ENCODE results near the gene GTF3C2.

GTF3C2 gene

GRCh38 chr2:27356382-27357181 is at the start of gene GTF3C2 (continued):
- TF ChIP-seq ZNF266 (tag by site-specific recombination; IDR thresholded peaks at IDR 0.05; ENCODE audit: low read depth) (no peak), ZNF549 (tag by site-specific recombination; IDR thresholded peaks at IDR 0.05) (no peak), ZNF174 (tag by site-specific recombination; IDR thresholded peaks at IDR 0.05) (no peak), ZNF114 (tag by site-specific recombination; IDR thresholded peaks at IDR 0.05) (no peak), ZNF324 (tag by site-specific recombination; IDR thresholded peaks at IDR 0.05) (0 out of 2 replicates have a peak, but pooled peaks have one; percentile 26), ZNF792 (tag by site-specific recombination; IDR thresholded peaks at IDR 0.05) (no peak), SETDB1 (IDR thresholded peaks at IDR 0.05; ENCODE audit: insufficient read length, low read length) (no peak), ZNF747 (tag by site-specific recombination; IDR thresholded peaks at IDR 0.05) (no peak), GLI2 (tag by site-specific recombination; IDR thresholded peaks at IDR 0.05; ENCODE audit: borderline replicate concordance, low read depth) (no peak), ZBTB6 (tag by site-specific recombination; IDR thresholded peaks at IDR 0.05) (0 out of 2 replicates have a peak, but pooled peaks have one; percentile 10), ZNF354C (tag by site-specific recombination; IDR thresholded peaks at IDR 0.05; ENCODE audit: borderline replicate concordance, low read depth) (no peak), ZNF76 (tag by site-specific recombination; IDR thresholded peaks at IDR 0.05; ENCODE audit: borderline replicate concordance, low read depth) (peak; percentile 89), ZNF398 (tag by site-specific recombination; IDR thresholded peaks at IDR 0.05) (peak; percentile 45), AEBP2 (tag by site-specific recombination; IDR thresholded peaks at IDR 0.05; ENCODE audit: borderline replicate concordance) (no peak), ZNF645 (tag by site-specific recombination; IDR thresholded peaks at IDR 0.05) (no peak), ZNF596 (tag by site-specific recombination; IDR thresholded peaks at IDR 0.05) (no peak), ZNF350 (tag by site-specific recombination; IDR thresholded peaks at IDR 0.05) (no peak), ZNF292 (tag by site-specific recombination; IDR thresholded peaks at IDR 0.05; ENCODE audit: borderline replicate concordance, low read depth) (no peak), MYNN (tag by site-specific recombination; IDR thresholded peaks at IDR 0.05; ENCODE audit: borderline replicate concordance) (no peak; the same call in 1 of the 2 replicates), SCRT2 (tag by site-specific recombination; IDR thresholded peaks at IDR 0.05) (no peak), ZNF184 (tag by site-specific recombination; IDR thresholded peaks at IDR 0.05) (no peak), ZBTB7A (tag by site-specific recombination; IDR thresholded peaks at IDR 0.05; ENCODE audit: low read depth) (no peak), ZNF48 (tag by site-specific recombination; IDR thresholded peaks at IDR 0.05) (no peak), ZNF449 (tag by site-specific recombination; IDR thresholded peaks at IDR 0.05) (peak; percentile 67), ZNF280D (tag by site-specific recombination; IDR thresholded peaks at IDR 0.05) (no peak), ZNF768 (tag by site-specific recombination; IDR thresholded peaks at IDR 0.05) (no peak), ZNF664 (tag by site-specific recombination; IDR thresholded peaks at IDR 0.05) (no peak), ZNF423 (tag by site-specific recombination; IDR thresholded peaks at IDR 0.05) (no peak), YY1 (tag by site-specific recombination; IDR thresholded peaks at IDR 0.05) (peak; percentile 76; the same call in 1 of the 2 replicates)
